Measurements from ENCODE around the gene RERE.

DNA sequence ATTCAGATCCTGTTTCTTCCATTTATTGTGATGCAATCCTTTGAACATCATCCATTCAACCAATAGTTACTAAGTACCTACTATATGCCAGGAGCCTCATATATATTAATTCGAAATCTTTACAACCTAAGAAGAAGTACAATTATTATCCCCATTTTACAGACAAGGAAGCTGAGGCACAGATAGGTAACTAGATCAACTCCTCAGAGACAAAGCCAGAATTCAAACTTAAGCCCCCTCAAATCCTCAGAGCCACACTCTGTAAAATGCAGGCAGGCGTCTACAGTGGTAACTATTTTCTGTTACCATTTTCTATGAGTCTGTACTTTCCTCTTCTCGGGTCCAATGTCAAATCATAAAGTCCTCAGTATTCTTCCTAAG, 391.7 kb downstream of the RERE start:
- TF ChIP-seq EZH2 (IDR thresholded peaks at IDR 0.05; ENCODE audit: borderline replicate concordance) (no peak), EZH2phosphoT487 (IDR thresholded peaks at IDR 0.05; ENCODE audit: low read depth, severe bottlenecking, unreplicated experiment) (no peak)
- TF ChIP-seq, protein P1, sequence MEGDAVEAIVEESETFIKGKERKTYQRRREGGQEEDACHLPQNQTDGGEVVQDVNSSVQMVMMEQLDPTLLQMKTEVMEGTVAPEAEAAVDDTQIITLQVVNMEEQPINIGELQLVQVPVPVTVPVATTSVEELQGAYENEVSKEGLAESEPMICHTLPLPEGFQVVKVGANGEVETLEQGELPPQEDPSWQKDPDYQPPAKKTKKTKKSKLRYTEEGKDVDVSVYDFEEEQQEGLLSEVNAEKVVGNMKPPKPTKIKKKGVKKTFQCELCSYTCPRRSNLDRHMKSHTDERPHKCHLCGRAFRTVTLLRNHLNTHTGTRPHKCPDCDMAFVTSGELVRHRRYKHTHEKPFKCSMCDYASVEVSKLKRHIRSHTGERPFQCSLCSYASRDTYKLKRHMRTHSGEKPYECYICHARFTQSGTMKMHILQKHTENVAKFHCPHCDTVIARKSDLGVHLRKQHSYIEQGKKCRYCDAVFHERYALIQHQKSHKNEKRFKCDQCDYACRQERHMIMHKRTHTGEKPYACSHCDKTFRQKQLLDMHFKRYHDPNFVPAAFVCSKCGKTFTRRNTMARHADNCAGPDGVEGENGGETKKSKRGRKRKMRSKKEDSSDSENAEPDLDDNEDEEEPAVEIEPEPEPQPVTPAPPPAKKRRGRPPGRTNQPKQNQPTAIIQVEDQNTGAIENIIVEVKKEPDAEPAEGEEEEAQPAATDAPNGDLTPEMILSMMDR (IDR thresholded peaks at IDR 0.05; ENCODE audit: poor library complexity): no peak

Data from hepatocyte (in vitro differentiated cells).